Kidney (tissue), 14 donors: ENCODE results near the gene UNC13C. TPM values are rescaled to one million over a fixed set of nuclear protein-coding genes. Genes with fewer than 3 reads are reported as not detected.

Experiments used
- DNase-seq, 5 donors: peaks; one replicate each; pipeline ENCODE4 v3.0.0-alpha.2; 2013 to 2020
- FAIRE-seq: peaks from 2 replicates; lab custom pipeline; 2012; peaks lifted over from hg19 to GRCh38; lab: Jason Lieb, UNC
- H3K27ac ChIP-seq, 2 donors: one replicate each; pipeline ENCODE4 v1.7.0; 2013; ENCODE audit warnings: low read depth in 2 of 2, low read length in 2 of 2, inconsistent platforms in 1 of 2
- H3K27me3 ChIP-seq: one replicate; pipeline ENCODE4 v1.7.1; 2013; ENCODE audit warnings: low read length, inconsistent platforms; ENCODE audit not compliant: control insufficient read depth, insufficient read depth
- H3K36me3 ChIP-seq, 3 donors: one replicate each; pipeline versions ENCODE4 v1.7.0 to v1.7.1; 2013; ENCODE audit warnings: low read length in 3 of 3, control low read depth in 1 of 3, inconsistent platforms in 1 of 3; ENCODE audit not compliant: insufficient read depth in 3 of 3, control insufficient read depth in 2 of 3
- H3K4me1 ChIP-seq, 3 donors: one replicate each; pipeline versions ENCODE4 v1.7.0 to v1.7.1; 2013; ENCODE audit warnings: low read length in 3 of 3, inconsistent platforms in 1 of 3, low read depth in 1 of 3; ENCODE audit not compliant: control insufficient read depth in 2 of 3, insufficient read depth in 2 of 3
- H3K4me3 ChIP-seq, 3 donors: one replicate each; pipeline versions ENCODE4 v1.7.0 to v1.8.1; 2013; ENCODE audit warnings: low read length in 3 of 3, control low read depth in 1 of 3, inconsistent platforms in 1 of 3
- H3K9ac ChIP-seq, 3 donors: one replicate each; pipeline versions ENCODE4 v1.7.0 to v1.7.1; 2013; ENCODE audit warnings: low read length in 3 of 3, control low read depth in 1 of 3, inconsistent platforms in 1 of 3
- H3K9me3 ChIP-seq, 3 donors: one replicate each; pipeline versions ENCODE4 v1.7.0 to v1.7.1; 2013; ENCODE audit warnings: low read length in 3 of 3, control low read depth in 1 of 3, inconsistent platforms in 1 of 3; ENCODE audit not compliant: control insufficient read depth in 2 of 3, insufficient read depth in 1 of 3
- CTCF ChIP-seq: IDR thresholded peaks from 3 replicates; pipeline ENCODE4 v1.5.1; 2012; ENCODE audit warnings: mild to moderate bottlenecking, moderate library complexity, borderline replicate concordance; ENCODE audit not compliant: insufficient read depth; ENCODE audit errors: extremely low read depth
- intact Hi-C: fragments of 100-400 bp; cut with DNase I; formaldehyde crosslinking; loops from one replicate; pipeline ENCODE4 v1.11.1; 2022
- polyA plus RNA-seq: library from polyadenylated mRNA; stranded (reverse); fragments of 350-450 nt; fragmentation: Illumina TruSeq; extraction: RNeasy Lipid Tissue Mini Kit (QIAGEN cat#74804); gene quantifications from one replicate; pipeline ENCODE4 v1.2.3, GENCODE V29; 2014; ENCODE audit warnings: low read depth, low replicate concordance; ENCODE audit not compliant: insufficient read depth
- total RNA-seq: library from RNA; stranded (reverse); fragmentation: NEBNext Ultra II Directional; extraction: Animal tissue kit (Norgen Biotek cat#: 25700); gene quantifications from one replicate; pipeline ENCODE4 v1.2.1, GENCODE V29; 2021
- donor health status: control.
- donor health status: control.
- donor health status: control.
- donor health status: control.
- donor health status: control.
- donor health status: DM: yes; HTN: yes; CAD: no.
- donor health status: Normal renal cell carcinoma (clear cell type).

The UNC13C gene
- total and polyA plus RNA-seq, 2 donors from 2014 or later: 0.19 to 0.45 TPM

DNA sequence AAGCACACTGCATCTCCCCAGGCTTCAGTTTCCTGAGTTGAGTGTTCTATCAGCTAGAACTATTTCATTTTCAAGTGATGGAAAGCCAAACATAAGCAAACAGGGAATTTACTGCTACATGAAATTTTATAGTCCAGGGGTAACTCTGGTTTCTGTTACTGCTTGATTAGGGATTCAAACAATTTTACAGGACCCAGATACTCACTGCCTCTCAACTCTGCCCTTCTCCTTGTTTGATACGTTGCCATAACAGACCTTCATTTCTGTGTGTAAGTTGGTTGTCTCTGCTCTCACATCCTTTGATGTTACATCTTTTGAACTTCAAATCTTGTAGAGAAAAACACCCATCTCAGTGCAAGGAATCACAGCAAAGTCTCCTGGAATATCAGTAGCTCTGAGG lies 572.7 kb downstream of the UNC13C start:
- Histone ChIP-seq H3K9me3 (no peaks in the 10 kb centered on the region), H3K4me1 (no peaks in the 10 kb centered on the region), H3K27me3 (no peaks in the 10 kb centered on the region), H3K9ac (no peak overlapping the region), H3K4me3 (no peak overlapping the region), H3K27ac (no peak overlapping the region), H3K36me3 (no peaks in the 10 kb centered on the region)
- no peak for TF ChIP-seq CTCF
- intact Hi-C loops: no loop called here
- DNase-seq (no peak), FAIRE-seq (no peak)

- no peak for TF ChIP-seq CTCF
- H3K4me1 ChIP-seq: no peaks in the 10 kb centered on the region
Observed at GRCh38 chr15:54556231-54556630, 578.0 kb downstream of the UNC13C start.

GRCh38 chr15:54559405-54560069 lies 581.3 kb downstream of the UNC13C start:
- Histone ChIP-seq H3K27ac (no peak overlapping the region), H3K9me3 (no peaks in the 10 kb centered on the region), H3K27me3 (no peaks in the 10 kb centered on the region), H3K4me1 (no peaks in the 10 kb centered on the region), H3K9ac (no peak overlapping the region), H3K36me3 (no peaks in the 10 kb centered on the region), H3K4me3 (no peak overlapping the region)
- DNase-seq (peak in 1 of 5 donors; percentile 13), FAIRE-seq (no peak)
- no peak for TF ChIP-seq CTCF
- intact Hi-C loops: no loop called here

More at GRCh38 chr15:54556231-54556630, 578.0 kb downstream of the UNC13C start:
- Histone ChIP-seq H3K36me3 (no peaks in the 10 kb centered on the region), H3K27me3 (no peaks in the 10 kb centered on the region), H3K27ac (no peak overlapping the region), H3K9ac (no peak overlapping the region), H3K9me3 (no peaks in the 10 kb centered on the region), H3K4me3 (no peak overlapping the region)
- DNase-seq: no peak
- intact Hi-C loops: no loop called here
- no peak for FAIRE-seq

DNA sequence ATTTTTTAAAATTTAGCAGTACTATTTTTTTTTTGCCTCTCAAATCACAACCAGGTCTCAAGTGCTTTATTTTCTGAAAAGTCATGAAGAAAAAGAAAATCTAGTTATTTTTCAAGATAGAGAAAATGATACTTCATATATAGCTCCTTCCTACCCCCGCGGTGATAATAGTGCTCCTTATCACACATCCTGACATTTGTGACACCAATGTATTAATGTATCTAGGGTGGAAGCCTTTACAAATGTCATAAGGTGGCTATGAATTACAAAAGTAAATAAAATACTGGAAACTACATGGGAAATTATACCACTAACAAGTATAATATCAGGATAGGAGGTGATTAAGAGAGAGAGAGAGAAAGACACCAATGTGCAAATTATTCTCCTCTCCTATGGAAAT lies 582.2 kb downstream of the UNC13C start:
- Histone ChIP-seq H3K9me3 (no peaks in the 10 kb centered on the region), H3K27me3 (no peaks in the 10 kb centered on the region), H3K4me3 (no peak overlapping the region), H3K36me3 (no peaks in the 10 kb centered on the region), H3K9ac (no peak overlapping the region), H3K27ac (no peak overlapping the region), H3K4me1 (no peaks in the 10 kb centered on the region)
- DNase-seq (no peak), FAIRE-seq (no peak)
- TF ChIP-seq CTCF: no peak
- intact Hi-C loops: no loop called here
